Amniotic stem cell (primary cell): ENCODE data around the gene ICE2.
A peak's percentile ranks its signal among the peaks of the same experiment; 100 is the strongest.

Experiments used
- DNase-seq: peaks from one replicate; lab custom pipeline; 2025; lab: John Stamatoyannopoulos, UW

The ICE2 gene, protein sequence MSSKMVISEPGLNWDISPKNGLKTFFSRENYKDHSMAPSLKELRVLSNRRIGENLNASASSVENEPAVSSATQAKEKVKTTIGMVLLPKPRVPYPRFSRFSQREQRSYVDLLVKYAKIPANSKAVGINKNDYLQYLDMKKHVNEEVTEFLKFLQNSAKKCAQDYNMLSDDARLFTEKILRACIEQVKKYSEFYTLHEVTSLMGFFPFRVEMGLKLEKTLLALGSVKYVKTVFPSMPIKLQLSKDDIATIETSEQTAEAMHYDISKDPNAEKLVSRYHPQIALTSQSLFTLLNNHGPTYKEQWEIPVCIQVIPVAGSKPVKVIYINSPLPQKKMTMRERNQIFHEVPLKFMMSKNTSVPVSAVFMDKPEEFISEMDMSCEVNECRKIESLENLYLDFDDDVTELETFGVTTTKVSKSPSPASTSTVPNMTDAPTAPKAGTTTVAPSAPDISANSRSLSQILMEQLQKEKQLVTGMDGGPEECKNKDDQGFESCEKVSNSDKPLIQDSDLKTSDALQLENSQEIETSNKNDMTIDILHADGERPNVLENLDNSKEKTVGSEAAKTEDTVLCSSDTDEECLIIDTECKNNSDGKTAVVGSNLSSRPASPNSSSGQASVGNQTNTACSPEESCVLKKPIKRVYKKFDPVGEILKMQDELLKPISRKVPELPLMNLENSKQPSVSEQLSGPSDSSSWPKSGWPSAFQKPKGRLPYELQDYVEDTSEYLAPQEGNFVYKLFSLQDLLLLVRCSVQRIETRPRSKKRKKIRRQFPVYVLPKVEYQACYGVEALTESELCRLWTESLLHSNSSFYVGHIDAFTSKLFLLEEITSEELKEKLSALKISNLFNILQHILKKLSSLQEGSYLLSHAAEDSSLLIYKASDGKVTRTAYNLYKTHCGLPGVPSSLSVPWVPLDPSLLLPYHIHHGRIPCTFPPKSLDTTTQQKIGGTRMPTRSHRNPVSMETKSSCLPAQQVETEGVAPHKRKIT

DNA sequence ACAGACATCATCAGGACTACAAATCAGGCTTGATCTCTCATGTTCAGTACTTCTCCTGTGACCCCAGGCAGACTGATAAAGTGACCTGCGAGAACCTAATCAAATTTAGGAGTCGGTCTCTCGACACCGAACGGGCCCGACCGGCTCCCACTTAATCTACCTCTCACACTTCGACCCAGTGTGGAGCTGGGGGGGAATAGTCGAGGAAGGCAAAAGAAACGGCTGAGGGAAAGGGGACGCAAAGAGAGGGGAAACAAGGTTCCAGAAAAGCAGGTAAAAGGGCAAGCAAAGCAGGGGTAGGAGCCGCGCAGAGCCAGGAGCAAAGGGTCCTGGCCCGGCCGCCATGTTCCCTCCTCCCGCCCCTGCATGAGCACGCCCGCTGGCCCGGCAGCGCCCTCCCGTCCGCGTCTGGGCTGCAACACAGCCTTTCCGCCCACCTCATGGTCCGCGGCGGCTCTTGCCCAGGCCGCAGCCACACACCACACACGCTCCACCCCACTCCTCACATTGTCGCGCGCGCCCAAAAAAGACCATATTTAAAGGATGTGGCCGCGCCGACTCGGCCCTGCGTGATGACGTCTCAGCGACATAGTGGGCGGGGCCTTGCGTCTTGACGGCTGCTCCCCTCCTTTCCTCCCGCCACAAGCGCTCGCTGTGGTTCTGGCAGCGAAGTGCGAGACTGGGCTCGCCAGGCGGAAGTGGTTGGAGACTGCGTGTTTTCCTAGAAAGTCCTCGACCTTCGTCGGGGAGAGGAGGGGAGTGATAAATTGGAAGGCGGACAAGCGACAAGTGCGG, at the start of gene ICE2:
TSS of gene ICE2 (minus strand) at position 577 of the 795 bp plus-strand sequence. CDS start 1,165 bp downstream, outside the sequence.
- peak; percentile 90 for DNase-seq

DNA sequence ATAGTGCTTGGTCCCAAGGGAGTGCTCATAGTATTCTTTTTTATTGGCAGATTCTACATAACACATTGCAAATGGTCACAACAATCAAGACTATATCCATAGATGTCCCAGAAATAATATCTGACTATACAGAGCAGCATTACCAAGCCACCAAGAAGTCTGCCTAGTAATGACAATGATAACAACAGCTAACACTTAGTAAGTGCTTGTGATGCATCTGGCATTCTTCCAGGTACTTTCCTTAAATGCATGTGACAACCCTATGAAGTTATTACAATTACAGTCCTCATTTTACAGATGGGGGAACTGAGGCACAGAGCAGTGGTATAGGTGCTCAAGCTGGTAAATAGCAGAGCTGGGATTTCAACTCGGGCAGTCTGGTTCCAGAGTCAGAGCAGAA, 49.6 kb upstream of the ICE2 start:
- no peak for DNase-seq

DNA sequence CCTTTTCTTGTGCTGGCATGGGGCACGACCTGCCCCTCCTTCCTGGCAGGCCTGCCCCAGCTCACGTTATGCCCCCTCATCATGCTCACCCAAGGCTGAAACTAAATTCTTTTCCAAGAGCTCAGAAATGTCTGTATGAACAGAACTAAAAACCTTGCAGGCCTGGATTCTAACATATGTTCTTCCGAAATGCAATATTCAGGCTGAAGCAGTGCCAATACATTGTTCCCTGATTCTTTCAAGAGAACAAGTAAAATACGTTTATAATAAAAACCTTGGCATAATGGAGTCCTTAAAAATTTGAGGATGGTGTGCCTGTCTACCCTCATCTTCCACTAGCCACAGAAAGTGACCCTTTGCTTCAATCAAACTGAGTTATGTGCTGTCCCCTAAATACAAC, 48.5 kb upstream of the ICE2 start:
- DNase-seq: no peak

DNA sequence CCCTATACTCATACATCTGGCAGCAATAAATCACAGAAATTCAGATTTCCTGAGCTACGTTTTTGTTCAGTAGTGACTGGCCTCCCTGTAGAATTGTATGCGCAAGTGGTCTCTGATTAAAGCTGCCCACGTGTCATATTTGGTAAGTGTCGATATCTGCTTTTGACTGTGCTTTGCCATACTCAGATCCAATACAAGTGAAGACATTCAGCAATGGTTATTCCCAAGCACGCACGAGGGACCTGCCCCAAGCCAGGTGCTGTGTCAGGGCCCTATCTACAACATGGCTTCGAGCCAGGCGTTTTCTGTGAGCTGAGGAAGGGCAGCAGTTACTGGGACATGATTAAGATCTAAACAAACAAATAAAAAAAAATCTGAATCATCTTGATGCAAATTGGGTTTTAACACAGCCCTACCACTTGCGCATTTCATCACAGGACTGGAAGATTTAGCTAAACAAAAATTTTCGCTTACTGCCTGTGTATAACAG, 47.2 kb upstream of the ICE2 start:
- no peak for DNase-seq

DNA sequence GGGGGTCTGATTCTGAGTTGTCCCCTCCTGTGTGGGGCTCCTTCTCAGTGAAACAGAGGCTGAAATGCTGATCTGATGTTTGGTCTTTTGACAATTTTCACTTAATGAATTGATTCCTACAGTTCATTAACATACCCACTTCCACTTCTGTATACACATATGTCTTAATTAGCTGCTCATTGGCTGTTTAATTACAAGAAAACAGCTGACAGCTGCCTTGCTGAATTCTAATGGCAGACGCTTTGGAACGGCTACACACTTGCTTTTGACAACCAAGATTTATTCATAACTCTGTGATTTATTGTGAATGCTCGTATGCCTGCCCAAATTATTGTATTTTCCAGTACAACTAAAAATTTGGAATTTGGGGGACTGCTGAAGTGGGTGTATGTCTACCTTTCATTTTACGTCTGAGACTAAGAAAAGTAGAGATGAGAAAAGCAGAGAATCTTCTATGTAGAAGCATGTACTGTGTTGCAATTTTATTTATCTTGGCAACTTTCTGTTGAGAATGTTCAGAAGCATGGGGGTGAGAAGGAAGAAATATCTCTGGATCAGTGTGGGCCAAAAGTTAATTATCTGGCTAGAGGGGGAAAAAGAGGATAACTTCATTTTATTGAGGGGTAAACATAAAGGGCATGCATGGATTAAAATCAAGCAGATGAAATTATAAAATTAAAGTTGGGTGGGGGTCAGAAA, 46.5 kb upstream of the ICE2 start:
- no peak for DNase-seq

DNA sequence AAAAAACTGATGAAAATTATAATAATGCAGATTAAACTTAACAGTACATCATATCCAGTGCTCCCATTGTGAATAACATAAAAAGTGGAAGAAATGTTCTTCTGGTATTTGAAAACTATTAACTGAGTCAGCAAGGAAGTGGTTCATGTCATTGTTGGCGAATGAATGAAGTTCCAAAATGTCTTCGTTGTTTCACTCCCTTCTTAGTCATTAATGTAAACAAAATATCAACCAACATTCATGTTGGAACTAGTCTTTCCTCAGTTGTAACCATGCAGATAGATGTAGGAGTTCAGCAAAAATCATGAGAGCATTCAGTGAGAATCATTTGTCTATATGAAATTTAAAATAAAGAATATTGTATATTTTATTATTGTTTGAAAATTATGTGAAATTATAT, 44.1 kb upstream of the ICE2 start:
- DNase-seq: no peak

DNA sequence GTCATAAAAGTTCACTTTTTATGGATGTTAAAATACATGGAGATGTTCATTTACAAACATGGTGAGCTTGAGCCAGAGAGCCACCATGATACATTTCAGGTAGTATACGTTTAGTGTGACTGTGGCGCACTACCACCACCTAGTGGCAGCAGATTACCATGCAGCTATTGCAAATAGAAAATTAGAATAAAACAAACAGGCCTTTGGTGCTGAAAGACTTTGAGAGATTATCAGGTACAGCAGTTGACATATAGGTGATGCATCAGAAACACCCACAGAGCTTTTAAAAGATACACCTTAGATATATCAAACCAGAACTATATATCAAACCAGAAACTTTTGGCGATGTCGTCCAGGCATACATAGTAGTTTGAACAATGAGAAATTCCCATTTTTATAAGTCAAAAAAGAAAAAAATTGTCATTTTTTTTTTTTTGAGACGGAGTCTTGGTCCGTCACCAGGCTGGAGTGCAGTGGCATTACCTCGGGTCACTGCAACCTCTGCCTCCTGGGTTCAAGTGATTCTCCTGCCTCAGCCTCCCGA, 42.0 kb upstream of the ICE2 start:
- DNase-seq: peak; percentile 54

DNA sequence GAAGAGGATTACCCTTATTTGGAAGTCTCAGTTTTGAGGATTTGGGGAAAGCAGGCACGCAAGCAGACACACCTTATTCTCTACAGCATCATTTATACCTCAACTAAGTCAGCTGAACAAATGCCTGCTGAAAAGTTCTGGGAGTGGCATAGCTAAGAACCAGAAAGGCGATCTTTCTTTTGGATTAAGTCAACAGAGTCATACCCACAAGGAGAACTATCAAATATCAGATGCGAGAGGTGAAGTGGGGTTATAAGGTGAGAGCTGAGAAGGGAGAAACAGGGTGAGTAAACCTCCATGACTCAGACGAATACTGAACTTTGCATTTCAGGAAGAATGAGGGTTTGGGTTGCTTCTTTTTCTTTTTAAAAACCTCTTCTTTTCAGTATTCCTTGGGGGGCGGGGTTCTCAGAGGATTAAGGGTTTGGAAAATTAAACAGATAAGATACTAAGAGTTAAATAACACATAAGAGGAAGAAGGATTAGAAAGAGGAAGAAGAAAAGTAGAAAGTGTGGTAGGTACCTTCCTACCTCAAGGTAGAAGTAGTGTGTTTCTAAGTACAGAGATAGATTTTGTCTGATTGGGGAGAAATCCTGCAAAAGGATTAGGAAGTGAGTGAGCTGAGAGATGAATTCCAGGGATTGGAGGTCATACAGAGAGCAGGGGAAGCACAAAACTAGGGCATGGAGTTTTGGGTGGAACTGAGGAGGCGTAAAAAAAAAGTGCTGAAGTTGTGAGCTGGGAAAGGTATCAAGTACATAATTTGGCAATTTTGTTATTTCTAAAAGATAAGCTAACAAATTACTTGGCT, 41.3 kb upstream of the ICE2 start:
- no peak for DNase-seq

DNA sequence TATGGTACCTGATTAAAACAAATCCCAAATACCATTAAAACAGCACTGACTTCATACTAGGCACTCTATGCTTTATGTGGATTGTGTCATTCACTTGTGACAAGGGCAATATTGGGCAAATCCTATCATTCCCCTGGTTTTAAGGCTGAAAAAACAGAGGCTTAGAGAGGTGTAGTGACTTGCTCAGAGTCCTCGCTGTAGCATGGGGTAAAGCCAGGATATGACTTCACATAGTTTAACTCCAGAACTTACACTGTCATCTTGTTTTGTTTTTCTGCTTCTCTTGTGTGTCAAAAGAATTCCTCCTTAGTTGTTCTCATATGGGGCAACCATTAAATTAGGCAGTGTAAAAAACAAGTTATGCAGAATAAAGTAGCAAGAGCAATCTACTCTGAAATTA, 40.3 kb upstream of the ICE2 start:
- DNase-seq: no peak

DNA sequence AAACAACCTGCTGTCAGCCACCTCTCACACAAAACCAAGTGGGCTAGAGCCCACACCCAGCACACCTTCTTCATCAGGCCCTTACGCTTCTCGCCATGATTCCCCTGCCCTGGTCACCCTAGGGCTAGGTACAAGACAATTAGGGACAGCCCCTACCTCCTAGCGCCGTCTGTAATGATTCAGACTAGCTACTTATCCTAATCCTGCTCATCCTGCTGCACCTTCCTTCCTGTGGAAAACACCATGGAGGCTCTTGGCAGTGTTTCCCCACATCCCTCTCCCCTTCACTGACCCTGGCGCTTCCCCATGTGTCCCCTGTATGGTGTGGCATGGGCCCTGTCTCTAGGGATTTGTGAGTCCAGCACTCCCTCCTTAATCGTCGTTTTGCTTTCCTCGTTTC, 39.6 kb upstream of the ICE2 start:
- DNase-seq: no peak

DNA sequence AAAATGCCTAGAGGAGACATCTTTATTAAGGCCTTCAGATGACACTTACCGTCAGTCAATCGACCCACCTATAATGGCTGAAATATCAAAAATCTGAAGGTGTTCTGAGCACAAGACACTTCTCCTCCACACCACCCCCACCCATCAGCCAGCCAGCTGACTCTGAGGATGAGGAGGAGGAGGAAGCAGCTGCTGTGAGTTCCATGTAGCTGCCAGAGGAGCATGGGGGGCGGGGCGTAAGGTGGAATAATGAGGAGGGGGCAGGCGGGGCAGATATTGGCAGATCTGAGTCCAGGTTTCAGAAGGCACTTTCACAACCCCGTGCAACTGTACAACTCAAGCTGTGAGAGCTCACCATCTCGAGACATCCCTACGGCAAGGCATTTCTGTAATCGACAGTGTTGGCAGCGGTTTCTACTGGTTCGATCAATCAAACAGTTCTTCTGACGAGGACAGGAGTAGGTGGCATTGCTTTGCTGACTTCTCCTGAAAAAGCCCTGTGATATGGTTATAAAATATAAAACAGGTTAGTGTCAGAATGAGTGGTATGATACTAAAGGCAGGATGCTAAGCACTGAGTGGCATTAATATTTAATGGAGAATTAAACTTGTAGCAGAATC, 35.4 kb upstream of the ICE2 start:
- DNase-seq: no peak

DNA sequence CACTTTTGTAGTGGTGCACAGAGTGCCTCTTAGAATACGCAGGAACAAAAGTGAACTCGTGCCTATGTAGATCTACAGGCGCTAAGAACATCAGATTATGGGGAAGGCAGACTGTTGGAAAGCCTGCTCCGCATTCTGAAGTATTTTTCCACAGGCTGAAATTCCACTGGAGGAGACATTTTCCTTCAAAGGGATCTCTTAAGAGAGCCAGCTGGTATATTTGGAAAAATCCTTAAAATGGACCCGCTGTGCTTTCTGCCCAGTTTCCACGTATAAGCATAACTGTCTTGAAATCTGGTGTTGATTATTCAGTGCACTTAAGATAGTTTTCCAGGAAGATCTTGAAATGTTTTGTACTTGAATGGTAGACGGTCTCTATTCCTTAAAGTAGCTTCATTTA, 34.7 kb upstream of the ICE2 start:
- DNase-seq: no peak

DNA sequence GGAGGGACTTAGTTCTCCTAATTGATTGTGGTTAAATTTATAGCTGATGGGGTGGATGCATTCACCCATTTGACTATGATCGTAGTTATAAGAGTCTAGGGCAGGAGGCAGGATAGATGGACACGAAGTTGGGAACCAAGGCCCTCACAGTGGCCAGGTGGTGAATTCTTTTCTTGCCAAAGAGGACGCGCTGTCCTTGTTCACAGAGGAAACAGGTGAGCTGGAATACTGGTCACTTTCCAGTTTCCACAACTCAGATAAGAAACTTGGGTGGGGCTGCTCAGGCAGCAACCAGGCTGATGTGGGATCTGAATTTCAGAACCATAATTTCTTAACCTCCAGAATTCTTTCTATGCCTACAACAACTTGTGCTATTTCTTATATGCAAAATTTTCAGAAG, 34.0 kb upstream of the ICE2 start:
- DNase-seq: no peak

DNA sequence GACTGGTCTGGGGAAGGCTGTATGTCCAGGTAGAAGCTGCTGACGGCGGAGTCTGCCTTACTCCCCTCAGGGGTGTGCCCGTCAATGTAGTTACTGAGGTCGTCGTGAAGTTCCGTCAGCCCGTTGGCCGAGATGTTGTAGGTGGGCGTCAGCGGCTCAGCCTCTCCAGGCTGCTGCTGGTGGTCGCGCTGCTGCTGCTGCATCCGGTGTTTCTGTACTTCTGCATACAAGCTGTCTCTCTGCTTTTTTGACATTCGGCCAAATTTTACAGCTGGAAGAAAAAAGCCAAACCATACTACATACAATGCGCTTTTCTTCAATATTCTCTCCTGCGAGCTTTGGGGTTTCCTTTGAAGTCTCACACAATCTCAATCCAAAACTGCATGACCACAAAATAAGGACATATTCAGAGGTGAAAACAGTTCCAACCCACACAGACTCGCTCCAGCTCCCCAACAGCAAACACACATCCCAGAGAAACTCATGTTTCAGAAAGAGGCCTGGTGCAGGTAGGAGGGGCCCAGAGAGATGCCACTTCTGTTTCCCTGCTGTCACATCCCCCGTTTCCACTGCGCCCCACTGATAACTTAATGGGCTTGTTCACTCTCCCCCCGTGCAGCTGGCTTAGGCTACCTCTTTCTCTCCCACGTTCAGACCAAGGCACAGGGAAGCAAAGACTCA, 32.5 kb upstream of the ICE2 start:
- no peak for DNase-seq

DNA sequence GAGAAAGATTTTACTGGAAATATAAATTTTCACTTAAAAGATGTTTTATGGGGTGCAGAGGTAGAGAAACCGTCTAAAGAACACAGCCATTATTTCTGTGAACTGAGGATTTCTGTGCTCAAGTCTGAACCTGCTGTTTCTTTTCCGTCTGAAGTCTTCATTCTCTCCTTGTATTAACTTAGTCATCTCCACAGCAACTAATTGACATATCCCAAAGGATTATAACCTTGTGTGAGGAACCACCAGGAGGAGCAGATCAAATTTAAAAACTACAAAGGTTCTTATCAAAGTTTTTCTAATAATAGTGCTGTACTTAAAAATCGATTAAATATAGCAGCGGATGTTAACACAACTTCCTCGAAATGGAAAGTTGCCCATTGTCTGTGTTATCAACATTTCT, 31.1 kb upstream of the ICE2 start:
- no peak for DNase-seq

DNA sequence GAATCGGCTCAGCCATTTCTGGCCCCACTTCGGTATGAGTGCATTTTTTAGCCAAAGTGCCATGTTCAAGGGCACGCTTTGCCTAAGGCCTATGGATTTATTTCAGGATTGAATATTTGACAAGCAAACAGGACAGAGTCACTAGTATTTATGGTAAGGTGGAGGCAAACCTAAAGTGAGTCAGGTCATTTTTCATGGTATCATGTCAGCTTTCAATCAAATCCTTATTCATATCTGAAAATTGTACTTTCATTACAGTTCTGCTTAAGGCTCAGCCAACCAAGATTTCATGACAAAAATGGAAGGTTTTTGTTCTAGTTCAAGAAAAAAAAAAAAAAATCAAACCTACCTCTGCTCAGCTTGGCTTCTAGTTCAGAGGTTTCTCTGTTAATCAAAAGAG, 30.5 kb upstream of the ICE2 start:
- no peak for DNase-seq

DNA sequence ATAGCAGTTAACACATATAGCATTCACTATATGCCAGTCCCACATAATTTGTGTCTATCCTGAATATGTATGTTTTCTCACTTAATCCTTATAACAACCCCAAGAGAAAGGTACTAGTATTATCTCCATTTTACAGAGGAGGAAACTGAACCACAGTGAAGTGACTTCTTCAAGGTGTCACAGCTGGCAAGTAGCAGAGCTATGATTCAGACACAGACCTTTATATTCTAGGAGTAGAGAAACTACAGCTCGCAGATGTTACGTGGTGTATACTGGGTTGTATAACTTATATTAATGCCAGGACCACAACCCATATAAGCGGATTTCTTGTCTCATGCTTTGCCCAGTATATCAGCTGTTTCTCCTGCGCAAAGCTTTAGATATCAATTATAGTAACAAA, 29.5 kb upstream of the ICE2 start:
- no peak for DNase-seq

DNA sequence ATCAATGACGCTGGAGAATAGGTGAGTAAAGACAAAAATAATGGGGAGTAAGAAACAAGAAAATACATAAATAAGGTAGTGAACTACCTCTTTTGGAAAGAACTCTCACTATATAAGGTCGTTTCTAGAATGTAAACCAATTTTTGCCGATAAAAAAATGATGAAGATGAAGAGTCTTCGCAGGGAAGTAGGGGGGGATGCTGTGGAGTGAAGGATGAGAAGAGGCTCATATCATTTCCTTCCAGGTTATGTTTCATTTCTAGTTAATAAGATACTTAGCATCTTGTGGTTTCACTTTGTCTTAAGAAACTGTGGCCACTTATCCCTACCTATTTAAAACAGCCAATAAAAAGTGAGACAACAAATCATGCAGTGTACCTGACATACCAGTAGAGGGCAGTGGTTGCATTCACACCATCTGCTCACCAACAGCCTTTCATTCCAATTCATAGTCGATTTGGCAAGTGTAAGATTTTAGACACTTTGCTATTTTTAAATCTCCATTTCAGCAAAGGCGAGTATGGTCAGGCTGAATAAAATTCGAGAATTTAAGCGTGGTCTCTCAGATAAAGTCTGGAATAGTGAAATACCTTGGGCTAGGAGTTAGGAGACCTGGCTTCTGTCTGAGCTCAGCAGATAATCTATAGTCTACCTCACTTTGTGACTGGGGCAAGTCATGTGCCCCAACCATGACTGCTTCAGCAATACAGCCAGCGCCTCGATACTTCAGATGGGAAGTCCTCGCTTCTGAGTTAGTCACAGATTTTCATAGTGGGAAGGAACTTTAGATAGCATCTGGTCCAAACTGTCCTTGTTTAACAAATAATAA, 28.9 kb upstream of the ICE2 start:
- DNase-seq: no peak
